ENCODE measurements around the gene IQUB. TPM values are rescaled to one million over a fixed set of nuclear protein-coding genes. Genes with fewer than 3 reads are reported as not detected.
"Not testable (repeated sequence)": the region's sequence is repeated elsewhere in the genome, so short reads cannot be mapped to it uniquely, and the experiment has no call there.

IQUB gene
- total RNA-seq, 2 experiments from 2014 or later = not detected

- no peaks in the 10 kb centered on the region for H3K4me1 Mint-ChIP-seq (ENCODE audit: low read depth)
- ATAC-seq (ENCODE audit: poor library complexity) = no peak
- intact Hi-C loops (cut with DNase I, micrococcal nuclease) = no loop called here
These were observed 49.2 kb downstream of the IQUB start for GRCh38 chr7:123485187-123485586.

DNA sequence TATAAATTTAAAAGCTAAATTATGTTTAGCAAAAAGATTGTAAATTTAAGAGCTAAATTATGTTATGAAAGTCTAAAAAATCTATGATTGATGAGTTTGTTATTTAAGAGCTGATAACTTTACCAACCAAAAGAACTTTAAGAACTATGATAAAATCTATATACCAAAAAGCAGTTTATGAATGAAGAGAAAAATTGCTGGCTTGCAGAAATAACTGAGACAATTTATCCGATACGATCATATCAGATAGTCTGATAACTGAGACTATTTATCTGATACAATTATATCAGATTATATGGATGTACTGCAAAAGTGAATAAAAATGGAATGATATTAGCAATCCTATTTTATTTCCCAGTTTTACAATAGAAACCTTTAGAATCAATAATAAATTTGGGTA lies 50.2 kb downstream of the IQUB start:
- no peak overlapping the region for H3K27ac Mint-ChIP-seq
- CTCF ChIA-PET = no interaction called here
- intact Hi-C loops (cut with DNase I, micrococcal nuclease) = no loop called here

More at GRCh38 chr7:123485187-123485586, 49.2 kb downstream of the IQUB start:
- Histone ChIP-seq H3K27me3 (ENCODE audit: control insufficient read depth in 1 of 2, insufficient read depth in 2 of 2, low read length in 2 of 2) (peaks cover 5 to 8% of the 10 kb centered on the region in 2 experiments), H3K27ac (ENCODE audit: low read depth in 1 of 2, low read length in 2 of 2) (no peak overlapping the region), H3K36me3 (ENCODE audit: insufficient read depth, low read length) (no peaks in the 10 kb centered on the region), H3K4me1 (ENCODE audit: insufficient read depth, low read length) (no peaks in the 10 kb centered on the region), H3K9me3 (ENCODE audit: control insufficient read depth in 1 of 2, insufficient read depth in 1 of 2, low read length in 2 of 2) (no peaks in the 10 kb centered on the region), H3K4me3 (ENCODE audit: low read length) (no peak overlapping the region)
- CTCF ChIA-PET = no interaction called here
- Mint-ChIP-seq H3K27me3 (peaks cover 43% of the 10 kb centered on the region), H3K9me3 (no peaks in the 10 kb centered on the region), H3K4me3 (no peak overlapping the region), H3K36me3 (ENCODE audit: low read depth) (no peaks in the 10 kb centered on the region), H3K27ac (no peak overlapping the region)
- DNase-seq = no peak
- POLR2A ChIA-PET = no interaction called here
- TF ChIP-seq, protein P1, sequence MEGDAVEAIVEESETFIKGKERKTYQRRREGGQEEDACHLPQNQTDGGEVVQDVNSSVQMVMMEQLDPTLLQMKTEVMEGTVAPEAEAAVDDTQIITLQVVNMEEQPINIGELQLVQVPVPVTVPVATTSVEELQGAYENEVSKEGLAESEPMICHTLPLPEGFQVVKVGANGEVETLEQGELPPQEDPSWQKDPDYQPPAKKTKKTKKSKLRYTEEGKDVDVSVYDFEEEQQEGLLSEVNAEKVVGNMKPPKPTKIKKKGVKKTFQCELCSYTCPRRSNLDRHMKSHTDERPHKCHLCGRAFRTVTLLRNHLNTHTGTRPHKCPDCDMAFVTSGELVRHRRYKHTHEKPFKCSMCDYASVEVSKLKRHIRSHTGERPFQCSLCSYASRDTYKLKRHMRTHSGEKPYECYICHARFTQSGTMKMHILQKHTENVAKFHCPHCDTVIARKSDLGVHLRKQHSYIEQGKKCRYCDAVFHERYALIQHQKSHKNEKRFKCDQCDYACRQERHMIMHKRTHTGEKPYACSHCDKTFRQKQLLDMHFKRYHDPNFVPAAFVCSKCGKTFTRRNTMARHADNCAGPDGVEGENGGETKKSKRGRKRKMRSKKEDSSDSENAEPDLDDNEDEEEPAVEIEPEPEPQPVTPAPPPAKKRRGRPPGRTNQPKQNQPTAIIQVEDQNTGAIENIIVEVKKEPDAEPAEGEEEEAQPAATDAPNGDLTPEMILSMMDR (IDR thresholded peaks at IDR 0.05) = no peak

GRCh38 chr7:123480107-123480506 lies 54.3 kb downstream of the IQUB start:
- intact Hi-C loops (cut with DNase I, micrococcal nuclease) = no loop called here
- Histone ChIP-seq H3K4me1 (ENCODE audit: insufficient read depth, low read length) (no peaks in the 10 kb centered on the region), H3K9me3 (ENCODE audit: control insufficient read depth in 1 of 2, insufficient read depth in 1 of 2, low read length in 2 of 2) (no peaks in the 10 kb centered on the region), H3K27me3 (ENCODE audit: control insufficient read depth in 1 of 2, insufficient read depth in 2 of 2, low read length in 2 of 2) (peaks cover 3 to 14% of the 10 kb centered on the region in 2 experiments), H3K4me3 (ENCODE audit: low read length) (no peak overlapping the region), H3K36me3 (ENCODE audit: insufficient read depth, low read length) (no peaks in the 10 kb centered on the region), H3K27ac (ENCODE audit: low read depth in 1 of 2, low read length in 2 of 2) (no peak overlapping the region)
- H3K27ac Mint-ChIP-seq = no peak overlapping the region
- no peaks in the 10 kb centered on the region for H3K9me3 Mint-ChIP-seq
- no peaks in the 10 kb centered on the region for H3K36me3 Mint-ChIP-seq (ENCODE audit: low read depth)
- no peaks in the 10 kb centered on the region for H3K4me1 Mint-ChIP-seq (ENCODE audit: low read depth)
- CTCF ChIA-PET = no interaction called here
- POLR2A ChIA-PET = no interaction called here
- H3K4me3 Mint-ChIP-seq = no peak overlapping the region
- ATAC-seq (ENCODE audit: poor library complexity) (no peak), DNase-seq (no peak)
- TF ChIP-seq, protein P1 (IDR thresholded peaks at IDR 0.05) = no peak
- H3K27me3 Mint-ChIP-seq = peaks cover 42% of the 10 kb centered on the region

More for the DNA sequence above, 50.2 kb downstream of the IQUB start:
- H3K4me1 ChIP-seq (ENCODE audit: insufficient read depth, low read length) = no peaks in the 10 kb centered on the region
- H3K4me3 ChIP-seq (ENCODE audit: low read length) = no peak overlapping the region
- TF ChIP-seq, protein P1 (IDR thresholded peaks at IDR 0.05) = no peak
- no peaks in the 10 kb centered on the region for H3K9me3 Mint-ChIP-seq
- H3K36me3 Mint-ChIP-seq (ENCODE audit: low read depth) = no peaks in the 10 kb centered on the region
- no peak for DNase-seq
- peaks cover 43% of the 10 kb centered on the region for H3K27me3 Mint-ChIP-seq
- no peaks in the 10 kb centered on the region for H3K36me3 ChIP-seq (ENCODE audit: insufficient read depth, low read length)
- no peaks in the 10 kb centered on the region for H3K9me3 ChIP-seq (ENCODE audit: control insufficient read depth in 1 of 2, insufficient read depth in 1 of 2, low read length in 2 of 2)
- no peak overlapping the region for H3K4me3 Mint-ChIP-seq
- no peaks in the 10 kb centered on the region for H3K4me1 Mint-ChIP-seq (ENCODE audit: low read depth)
- no peak for ATAC-seq (ENCODE audit: poor library complexity)
- H3K27ac ChIP-seq (ENCODE audit: low read depth in 1 of 2, low read length in 2 of 2) = no peak overlapping the region
- H3K27me3 ChIP-seq (ENCODE audit: control insufficient read depth in 1 of 2, insufficient read depth in 2 of 2, low read length in 2 of 2) = peaks cover 6 to 8% of the 10 kb centered on the region in 2 experiments
- POLR2A ChIA-PET = no interaction called here

- H3K4me1 ChIP-seq (ENCODE audit: insufficient read depth, low read length); H3K4me3 Mint-ChIP-seq; POLR2A ChIA-PET; CTCF ChIA-PET; H3K36me3 Mint-ChIP-seq (ENCODE audit: low read depth); H3K4me3 ChIP-seq (ENCODE audit: low read length); H3K4me1 Mint-ChIP-seq (ENCODE audit: low read depth); ATAC-seq (ENCODE audit: poor library complexity); H3K27ac ChIP-seq (ENCODE audit: low read depth in 1 of 2, low read length in 2 of 2); intact Hi-C loops (cut with DNase I, micrococcal nuclease); H3K27me3 ChIP-seq (ENCODE audit: control insufficient read depth in 1 of 2, insufficient read depth in 2 of 2, low read length in 2 of 2); H3K27ac Mint-ChIP-seq; H3K36me3 ChIP-seq (ENCODE audit: insufficient read depth, low read length); DNase-seq; H3K9me3 ChIP-seq (ENCODE audit: control insufficient read depth in 1 of 2, insufficient read depth in 1 of 2, low read length in 2 of 2); H3K9me3 Mint-ChIP-seq: not testable (repeated sequence)
- peaks cover 31% of the 10 kb centered on the region for H3K27me3 Mint-ChIP-seq
These were observed 56.3 kb downstream of the IQUB start for GRCh38 chr7:123478056-123478455.
